ENCODE data around the gene MAPKAP1. TPM values are rescaled to one million over a fixed set of nuclear protein-coding genes. Genes with fewer than 3 reads are reported as not detected.

Gene MAPKAP1
- total RNA-seq, 2 experiments from 2014 or later, result 66.2 to 78.8 TPM

DNA sequence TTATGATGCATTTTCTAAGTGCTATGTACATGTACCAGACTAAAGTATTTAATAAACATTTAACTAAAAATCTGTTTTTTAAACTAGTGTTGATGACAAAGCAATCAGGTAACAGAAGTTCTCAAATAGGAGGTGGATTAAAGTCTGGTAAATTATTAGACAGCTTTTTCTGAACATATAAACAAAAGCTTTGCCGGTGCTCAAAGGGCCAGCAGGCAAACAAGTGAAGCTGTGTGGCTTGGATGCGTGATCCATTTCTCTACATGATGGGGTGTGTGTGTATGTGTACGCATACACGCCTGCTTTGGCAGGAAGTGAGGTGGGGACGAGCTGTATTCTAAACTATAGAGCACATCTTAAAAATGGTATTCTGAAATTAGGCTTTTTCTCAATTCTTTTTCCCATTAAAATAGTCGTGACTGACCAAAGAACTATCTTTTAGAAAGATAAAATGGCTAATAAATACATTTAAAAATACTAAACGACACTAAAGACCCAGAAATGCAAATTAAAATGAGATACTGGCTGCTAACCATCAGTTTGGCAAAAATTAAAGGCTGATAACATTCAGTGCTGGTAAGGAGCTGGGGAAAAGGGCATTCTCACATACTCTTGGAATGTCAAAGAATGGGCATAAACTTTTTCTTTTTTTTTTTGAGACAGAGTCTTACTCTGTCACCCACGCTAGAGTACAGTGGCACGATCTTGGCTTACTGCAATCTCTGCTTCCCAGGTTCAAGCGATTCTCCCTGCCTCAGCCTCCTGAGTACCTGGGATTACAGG is 174.0 kb downstream of the MAPKAP1 start:
- ChIA-PET CTCF (ENCODE audit: unreplicated experiment) (no interaction called here), POLR2A (no interaction called here)
- TF ChIP-seq EZH2phosphoT487 (IDR thresholded peaks at IDR 0.05; ENCODE audit: borderline replicate concordance, low read depth, low read length), result no peak
- TF ChIP-seq, protein P1, sequence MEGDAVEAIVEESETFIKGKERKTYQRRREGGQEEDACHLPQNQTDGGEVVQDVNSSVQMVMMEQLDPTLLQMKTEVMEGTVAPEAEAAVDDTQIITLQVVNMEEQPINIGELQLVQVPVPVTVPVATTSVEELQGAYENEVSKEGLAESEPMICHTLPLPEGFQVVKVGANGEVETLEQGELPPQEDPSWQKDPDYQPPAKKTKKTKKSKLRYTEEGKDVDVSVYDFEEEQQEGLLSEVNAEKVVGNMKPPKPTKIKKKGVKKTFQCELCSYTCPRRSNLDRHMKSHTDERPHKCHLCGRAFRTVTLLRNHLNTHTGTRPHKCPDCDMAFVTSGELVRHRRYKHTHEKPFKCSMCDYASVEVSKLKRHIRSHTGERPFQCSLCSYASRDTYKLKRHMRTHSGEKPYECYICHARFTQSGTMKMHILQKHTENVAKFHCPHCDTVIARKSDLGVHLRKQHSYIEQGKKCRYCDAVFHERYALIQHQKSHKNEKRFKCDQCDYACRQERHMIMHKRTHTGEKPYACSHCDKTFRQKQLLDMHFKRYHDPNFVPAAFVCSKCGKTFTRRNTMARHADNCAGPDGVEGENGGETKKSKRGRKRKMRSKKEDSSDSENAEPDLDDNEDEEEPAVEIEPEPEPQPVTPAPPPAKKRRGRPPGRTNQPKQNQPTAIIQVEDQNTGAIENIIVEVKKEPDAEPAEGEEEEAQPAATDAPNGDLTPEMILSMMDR (conservative IDR thresholded peaks at IDR 0.05; ENCODE audit: low read length), result no peak
- no peak overlapping the region for H3K4me3 ChIP-seq (ENCODE audit: low read depth, low read length, poor library complexity, severe bottlenecking)
- no peaks in the 10 kb centered on the region for H3K9me3 ChIP-seq (ENCODE audit: low read length)
- no peak for DNase-seq (ENCODE audit: low spot score)
- H3K4me2 ChIP-seq (ENCODE audit: low read length), result no peak overlapping the region
- BruUV-seq (replicated peaks), result no TSS peak
- H3K79me2 ChIP-seq (ENCODE audit: insufficient read depth, low read depth, low read length), result no peaks in the 10 kb centered on the region
- H3K36me3 ChIP-seq (ENCODE audit: insufficient read depth, low read length), result no peaks in the 10 kb centered on the region
- intact Hi-C loops (cut with micrococcal nuclease; ENCODE audit: unreplicated experiment), result no loop called here
- H4K20me1 ChIP-seq (ENCODE audit: insufficient read depth, low read length), result no peaks in the 10 kb centered on the region
- no peak overlapping the region for H2AFZ ChIP-seq (ENCODE audit: low read length)
- H3K9me2 ChIP-seq (ENCODE audit: insufficient read depth, low read length), result no peaks in the 10 kb centered on the region
- peaks cover 25% of the 10 kb centered on the region for H3K4me1 ChIP-seq (ENCODE audit: insufficient read depth, low read length, poor library complexity, severe bottlenecking)
- no peak overlapping the region for H3K27ac ChIP-seq (ENCODE audit: low read depth, low read length, poor library complexity, severe bottlenecking)

DNA sequence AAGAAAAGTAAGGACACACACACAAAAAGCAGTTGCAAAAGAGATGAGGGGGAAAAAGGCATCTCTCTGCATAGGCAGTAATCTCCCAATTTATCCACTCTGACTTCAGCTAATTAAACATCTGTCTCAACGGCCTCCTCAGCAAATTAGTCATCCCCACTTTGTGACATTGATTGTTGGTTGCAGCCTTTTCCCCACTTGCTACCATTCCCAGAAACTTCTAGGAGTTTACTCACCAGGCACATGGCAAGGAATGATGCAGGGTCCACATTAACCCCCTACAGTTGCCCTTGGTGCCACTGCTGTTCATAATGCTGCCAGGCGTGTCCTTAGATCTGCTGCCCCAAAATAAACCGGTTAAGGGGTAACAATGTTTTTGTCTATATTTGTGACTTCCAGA is 174.6 kb downstream of the MAPKAP1 start:
- H3K4me3 ChIP-seq (ENCODE audit: low read depth, low read length, poor library complexity, severe bottlenecking), result no peak overlapping the region
- no peaks in the 10 kb centered on the region for H3K79me2 ChIP-seq (ENCODE audit: insufficient read depth, low read depth, low read length)
- no TSS peak for BruUV-seq (replicated peaks)
- H3K9me3 ChIP-seq (ENCODE audit: low read length), result no peaks in the 10 kb centered on the region
- H4K20me1 ChIP-seq (ENCODE audit: insufficient read depth, low read length), result no peaks in the 10 kb centered on the region
- CTCF ChIA-PET (ENCODE audit: unreplicated experiment), result no interaction called here
- no peaks in the 10 kb centered on the region for H3K36me3 ChIP-seq (ENCODE audit: insufficient read depth, low read length)
- no peak overlapping the region for H3K4me2 ChIP-seq (ENCODE audit: low read length)
- intact Hi-C loops (cut with micrococcal nuclease; ENCODE audit: unreplicated experiment), result no loop called here
- no peaks in the 10 kb centered on the region for H3K9me2 ChIP-seq (ENCODE audit: insufficient read depth, low read length)
- H2AFZ ChIP-seq (ENCODE audit: low read length), result no peak overlapping the region
- DNase-seq (ENCODE audit: low spot score), result no peak
- H3K27ac ChIP-seq (ENCODE audit: low read depth, low read length, poor library complexity, severe bottlenecking), result no peak overlapping the region
- TF ChIP-seq EZH2phosphoT487 (IDR thresholded peaks at IDR 0.05; ENCODE audit: borderline replicate concordance, low read depth, low read length), result no peak
- TF ChIP-seq, protein P1 (conservative IDR thresholded peaks at IDR 0.05; ENCODE audit: low read length), result no peak
- peaks cover 25% of the 10 kb centered on the region for H3K4me1 ChIP-seq (ENCODE audit: insufficient read depth, low read length, poor library complexity, severe bottlenecking)
- POLR2A ChIA-PET, result interaction anchor here (1.4 to 2.1 kb wide), 2 partner anchors 8 to 10 kb away, joined by 4 to 9 read pairs; no protein-coding TSS in a partner anchor
